ENCODE data around the gene ZSCAN5A.

- TF ChIP-seq CTCF (IDR thresholded peaks at IDR 0.05; ENCODE audit: insufficient read depth, low read depth, low read length) = no peak
- TF ChIP-seq EZH2 (IDR thresholded peaks at IDR 0.05; ENCODE audit: insufficient read depth, low read length) = no peak
Observed at GRCh38 chr19:56189785-56190184, 124.9 kb downstream of the ZSCAN5A start.

All from astrocyte (in vitro differentiated cells and primary cell).